ENCODE results near the gene PHF21B.

PHF21B gene

DNA sequence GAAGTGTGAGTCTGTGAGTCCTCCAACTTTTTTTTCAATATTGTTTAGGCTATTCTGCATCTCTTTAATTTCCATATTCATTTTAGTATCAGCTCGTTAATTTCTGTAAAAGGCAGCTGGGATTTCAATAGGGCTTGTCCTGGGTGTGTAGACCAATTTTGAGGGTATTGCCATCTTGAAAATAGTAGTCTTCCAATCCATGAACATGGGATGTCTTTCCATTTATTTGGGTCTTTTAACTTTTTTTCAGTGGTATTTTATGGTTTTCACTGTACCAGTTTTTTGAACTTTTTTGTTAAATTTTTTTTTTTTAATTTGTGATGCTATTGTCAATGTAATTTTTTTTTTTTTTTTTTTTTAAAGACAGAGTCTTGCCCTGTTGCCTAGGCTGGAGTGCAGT, 177.9 kb downstream of the PHF21B start:
- TF ChIP-seq, protein P1, sequence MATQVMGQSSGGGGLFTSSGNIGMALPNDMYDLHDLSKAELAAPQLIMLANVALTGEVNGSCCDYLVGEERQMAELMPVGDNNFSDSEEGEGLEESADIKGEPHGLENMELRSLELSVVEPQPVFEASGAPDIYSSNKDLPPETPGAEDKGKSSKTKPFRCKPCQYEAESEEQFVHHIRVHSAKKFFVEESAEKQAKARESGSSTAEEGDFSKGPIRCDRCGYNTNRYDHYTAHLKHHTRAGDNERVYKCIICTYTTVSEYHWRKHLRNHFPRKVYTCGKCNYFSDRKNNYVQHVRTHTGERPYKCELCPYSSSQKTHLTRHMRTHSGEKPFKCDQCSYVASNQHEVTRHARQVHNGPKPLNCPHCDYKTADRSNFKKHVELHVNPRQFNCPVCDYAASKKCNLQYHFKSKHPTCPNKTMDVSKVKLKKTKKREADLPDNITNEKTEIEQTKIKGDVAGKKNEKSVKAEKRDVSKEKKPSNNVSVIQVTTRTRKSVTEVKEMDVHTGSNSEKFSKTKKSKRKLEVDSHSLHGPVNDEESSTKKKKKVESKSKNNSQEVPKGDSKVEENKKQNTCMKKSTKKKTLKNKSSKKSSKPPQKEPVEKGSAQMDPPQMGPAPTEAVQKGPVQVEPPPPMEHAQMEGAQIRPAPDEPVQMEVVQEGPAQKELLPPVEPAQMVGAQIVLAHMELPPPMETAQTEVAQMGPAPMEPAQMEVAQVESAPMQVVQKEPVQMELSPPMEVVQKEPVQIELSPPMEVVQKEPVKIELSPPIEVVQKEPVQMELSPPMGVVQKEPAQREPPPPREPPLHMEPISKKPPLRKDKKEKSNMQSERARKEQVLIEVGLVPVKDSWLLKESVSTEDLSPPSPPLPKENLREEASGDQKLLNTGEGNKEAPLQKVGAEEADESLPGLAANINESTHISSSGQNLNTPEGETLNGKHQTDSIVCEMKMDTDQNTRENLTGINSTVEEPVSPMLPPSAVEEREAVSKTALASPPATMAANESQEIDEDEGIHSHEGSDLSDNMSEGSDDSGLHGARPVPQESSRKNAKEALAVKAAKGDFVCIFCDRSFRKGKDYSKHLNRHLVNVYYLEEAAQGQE (IDR thresholded peaks at IDR 0.05; ENCODE audit: insufficient read depth in 1 of 2, low read depth in 2 of 2, low read length in 2 of 2): no peak

Data from PFSK-1 (cell line).